Esophagus (tissue), 2 donors: Measurements from ENCODE around the gene NFE2L3. TPM values are rescaled to one million over a fixed set of nuclear protein-coding genes. Genes with fewer than 3 reads are reported as not detected.
"Not testable (repeated sequence)": the region's sequence is repeated elsewhere in the genome, so short reads cannot be mapped to it uniquely, and the experiment has no call there.

Source experiments
- H3K27ac ChIP-seq, 2 donors: one replicate each; pipeline ENCODE4 v1.5.1; 2013; ENCODE audit warnings: low read depth in 2 of 2, mild to moderate bottlenecking in 2 of 2, inconsistent platforms in 1 of 2, low read length in 1 of 2, moderate library complexity in 1 of 2
- H3K27me3 ChIP-seq, 2 donors: one replicate each; pipeline ENCODE4 v1.6.1; 2013; ENCODE audit warnings: low read length in 2 of 2, control low read depth in 1 of 2, mild to moderate bottlenecking in 1 of 2; ENCODE audit not compliant: insufficient read depth in 2 of 2, control insufficient read depth in 1 of 2
- H3K36me3 ChIP-seq, 2 donors: one replicate each; pipeline ENCODE4 v1.6.1; 2013; ENCODE audit warnings: low read length in 1 of 2; ENCODE audit not compliant: control insufficient read depth in 2 of 2, insufficient read depth in 2 of 2
- H3K4me1 ChIP-seq, 2 donors: one replicate each; pipeline ENCODE4 v1.6.1; 2013; ENCODE audit warnings: low read length in 1 of 2; ENCODE audit not compliant: control insufficient read depth in 2 of 2, insufficient read depth in 2 of 2
- H3K4me3 ChIP-seq, 2 donors: one replicate each; pipeline ENCODE4 v1.5.1; 2013; ENCODE audit warnings: low read length in 2 of 2, mild to moderate bottlenecking in 2 of 2, low read depth in 1 of 2, moderate library complexity in 1 of 2
- H3K9me3 ChIP-seq, 2 donors: one replicate each; pipeline ENCODE4 v1.6.1; 2013; ENCODE audit warnings: mild to moderate bottlenecking in 2 of 2, low read depth in 1 of 2, low read length in 1 of 2, moderate library complexity in 1 of 2; ENCODE audit not compliant: control insufficient read depth in 2 of 2, insufficient read depth in 1 of 2
- WGBS, 2 donors: extraction: QIAGEN DNeasy Blood & Tissue Kit; methylation state at CpG; one replicate each; pipeline ENCODE4 v1.1.7; 2013; 5-methylcytosine and 5-hydroxymethylcytosine counted together
- polyA plus RNA-seq, 2 donors: library from polyadenylated mRNA; stranded (reverse); fragments of 200-250 nt; gene quantifications; one replicate each; pipeline ENCODE4 v1.2.3, GENCODE V29; 2013
- donor health status: healthy with polysubstance abuse.
- donor health status: Bipolar disorder and iron deficiency.

The NFE2L3 gene
- polyA plus RNA-seq, 2 donors, result 2.3 to 2.9 TPM

- not testable (repeated sequence) for H3K36me3 ChIP-seq, H3K4me3 ChIP-seq, H3K27me3 ChIP-seq, H3K9me3 ChIP-seq, H3K4me1 ChIP-seq, H3K27ac ChIP-seq
- WGBS, 2 donors, result 64 to 70% methylated on average over 4 of the region's 4 CpGs
Measured at GRCh38 chr7:26124775-26125174, 27.2 kb upstream of the NFE2L3 start.

GRCh38 chr7:26127411-26127810 is 24.6 kb upstream of the NFE2L3 start:
- Histone ChIP-seq H3K27ac (peak overlapping the region in 1 of 2 donors; percentile 58), H3K4me1 (no peaks in the 10 kb centered on the region), H3K36me3 (no peaks in the 10 kb centered on the region), H3K4me3 (no peak overlapping the region), H3K27me3 (peaks cover 0 to 4% of the 10 kb centered on the region in 2 donors), H3K9me3 (no peaks in the 10 kb centered on the region)
- WGBS, 2 donors, result 58 to 60% methylated on average over 6 of the region's 6 CpGs

- Histone ChIP-seq H3K36me3 (no peaks in the 10 kb centered on the region), H3K27ac (no peak overlapping the region), H3K4me3 (no peak overlapping the region), H3K9me3 (no peaks in the 10 kb centered on the region), H3K4me1 (no peaks in the 10 kb centered on the region), H3K27me3 (peaks cover 0 to 4% of the 10 kb centered on the region in 2 donors)
- 87 to 94% methylated on average over 12 of the region's 12 CpGs for WGBS, 2 donors
Measured at GRCh38 chr7:26131056-26131589, 20.9 kb upstream of the NFE2L3 start.

- peaks cover 0 to 4% of the 10 kb centered on the region in 2 donors for H3K27me3 ChIP-seq
- H3K9me3 ChIP-seq, result no peaks in the 10 kb centered on the region
- no peaks in the 10 kb centered on the region for H3K4me1 ChIP-seq
- no peaks in the 10 kb centered on the region for H3K36me3 ChIP-seq
- H3K4me3 ChIP-seq, result no peak overlapping the region
- H3K27ac ChIP-seq, result no peak overlapping the region
Measured at GRCh38 chr7:26135076-26135475, 16.9 kb upstream of the NFE2L3 start.

- Histone ChIP-seq H3K27ac (no peak overlapping the region), H3K36me3 (no peaks in the 10 kb centered on the region), H3K4me3 (no peak overlapping the region), H3K4me1 (no peaks in the 10 kb centered on the region), H3K27me3 (peaks cover 0 to 4% of the 10 kb centered on the region in 2 donors), H3K9me3 (no peaks in the 10 kb centered on the region)
- WGBS, 2 donors, result 96 to 100% methylated on average over 1 of the region's 1 CpG
Measured at GRCh38 chr7:26135551-26135950, 16.4 kb upstream of the NFE2L3 start.

GRCh38 chr7:26136831-26137230 is 15.2 kb upstream of the NFE2L3 start:
- H3K36me3 ChIP-seq, result no peaks in the 10 kb centered on the region
- no peaks in the 10 kb centered on the region for H3K9me3 ChIP-seq
- WGBS, 2 donors, result 91 to 92% methylated on average over 4 of the region's 4 CpGs
- H3K4me1 ChIP-seq, result no peaks in the 10 kb centered on the region
- H3K27ac ChIP-seq, result no peak overlapping the region
- H3K4me3 ChIP-seq, result no peak overlapping the region
- H3K27me3 ChIP-seq, result peaks cover 0 to 4% of the 10 kb centered on the region in 2 donors

- Histone ChIP-seq H3K4me1 (no peaks in the 10 kb centered on the region), H3K27ac (no peak overlapping the region), H3K9me3 (no peaks in the 10 kb centered on the region), H3K4me3 (no peak overlapping the region), H3K27me3 (no peaks in the 10 kb centered on the region), H3K36me3 (no peaks in the 10 kb centered on the region)
- WGBS, 2 donors, result 97 to 100% methylated on average over 1 of the region's 1 CpG
Measured at GRCh38 chr7:26140380-26140779, 11.6 kb upstream of the NFE2L3 start.

- Histone ChIP-seq H3K27me3 (no peaks in the 10 kb centered on the region), H3K36me3 (no peaks in the 10 kb centered on the region), H3K9me3 (no peaks in the 10 kb centered on the region), H3K4me1 (no peaks in the 10 kb centered on the region), H3K4me3 (no peak overlapping the region), H3K27ac (no peak overlapping the region)
- WGBS, 2 donors, result 89 to 94% methylated on average over 2 of the region's 2 CpGs
Measured at GRCh38 chr7:26141077-26141476, 10.9 kb upstream of the NFE2L3 start.

- Histone ChIP-seq H3K4me1 (no peaks in the 10 kb centered on the region), H3K36me3 (no peaks in the 10 kb centered on the region), H3K9me3 (no peaks in the 10 kb centered on the region), H3K4me3 (no peak overlapping the region), H3K27ac (no peak overlapping the region), H3K27me3 (no peaks in the 10 kb centered on the region)
- 37 to 47% methylated on average over 5 of the region's 5 CpGs for WGBS, 2 donors
Measured at GRCh38 chr7:26143298-26144048, 8.5 kb upstream of the NFE2L3 start.
